Measurements from ENCODE around the gene CSPG4.

DNA sequence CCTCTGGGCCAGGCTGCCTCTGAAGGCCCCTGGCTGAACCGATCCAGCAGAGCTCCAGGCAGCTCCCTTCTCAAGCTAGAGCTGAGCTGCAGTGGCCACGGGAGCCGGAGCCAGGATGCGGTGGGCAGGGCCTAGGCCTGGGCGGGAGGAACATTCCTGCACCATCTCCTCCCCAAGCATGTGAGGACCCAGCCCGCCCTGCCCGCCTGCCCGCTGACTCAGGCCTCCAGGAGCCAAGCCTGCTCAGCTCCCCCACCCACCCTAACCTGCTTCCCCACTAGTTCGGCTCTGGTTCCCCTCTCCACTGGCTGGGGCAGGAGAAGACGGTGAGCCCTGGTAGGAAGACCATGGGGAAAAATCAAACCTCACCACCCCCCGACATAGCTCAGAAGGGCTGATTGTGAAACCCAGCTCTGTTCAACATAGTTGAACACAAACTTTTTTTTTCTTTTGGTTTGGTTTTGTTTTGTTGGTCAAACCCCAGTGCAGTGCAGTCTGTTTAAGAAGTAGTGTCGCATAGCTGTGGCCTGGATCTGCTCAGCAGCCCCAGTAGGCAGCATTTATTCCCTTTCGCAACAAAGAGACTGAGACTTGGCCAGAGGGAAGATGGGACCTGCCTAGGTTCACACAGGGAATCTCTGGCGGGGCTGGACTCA, 51.4 kb downstream of the CSPG4 start:
- no peak for TF ChIP-seq ZNF790 (CRISPR knock-in tag; IDR thresholded peaks at IDR 0.05; ENCODE audit: borderline replicate concordance)
- TF ChIP-seq CEBPB (IDR thresholded peaks at IDR 0.05; ENCODE audit: borderline replicate concordance, low read depth, low read length): no peak; the same call in 1 of the 2 replicates
- TF ChIP-seq KDM5A (IDR thresholded peaks at IDR 0.05; ENCODE audit: borderline replicate concordance, low read length): no peak
- TF ChIP-seq HDAC6 (IDR thresholded peaks at IDR 0.05; ENCODE audit: low read depth, low read length): no peak
- TF ChIP-seq EZH2 (conservative IDR thresholded peaks at IDR 0.05; ENCODE audit: low read depth, low read length): no peak
- TF ChIP-seq ZFAT (CRISPR knock-in tag; conservative IDR thresholded peaks at IDR 0.05): no peak
- TF ChIP-seq, protein P1, sequence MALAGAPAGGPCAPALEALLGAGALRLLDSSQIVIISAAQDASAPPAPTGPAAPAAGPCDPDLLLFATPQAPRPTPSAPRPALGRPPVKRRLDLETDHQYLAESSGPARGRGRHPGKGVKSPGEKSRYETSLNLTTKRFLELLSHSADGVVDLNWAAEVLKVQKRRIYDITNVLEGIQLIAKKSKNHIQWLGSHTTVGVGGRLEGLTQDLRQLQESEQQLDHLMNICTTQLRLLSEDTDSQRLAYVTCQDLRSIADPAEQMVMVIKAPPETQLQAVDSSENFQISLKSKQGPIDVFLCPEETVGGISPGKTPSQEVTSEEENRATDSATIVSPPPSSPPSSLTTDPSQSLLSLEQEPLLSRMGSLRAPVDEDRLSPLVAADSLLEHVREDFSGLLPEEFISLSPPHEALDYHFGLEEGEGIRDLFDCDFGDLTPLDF (CRISPR knock-in tag; IDR thresholded peaks at IDR 0.05): no peak
- TF ChIP-seq ZNF136 (CRISPR knock-in tag; IDR thresholded peaks at IDR 0.05; ENCODE audit: low read depth): no peak
- TF ChIP-seq FOXJ3 (CRISPR knock-in tag; IDR thresholded peaks at IDR 0.05; ENCODE audit: borderline replicate concordance): no peak
- TF ChIP-seq CTCF (CRISPR knock-in tag; IDR thresholded peaks at IDR 0.05): no peak

All from HepG2 (cell line).